GM19463 (cell line): ENCODE measurements around the gene ZSWIM8.
"Not testable (repeated sequence)": the region's sequence is repeated elsewhere in the genome, so short reads cannot be mapped to it uniquely, and the experiment has no call there.

Experiments
- ATAC-seq: cut with Tn5 transposase; IDR thresholded peaks from one replicate; pipeline ENCODE4 v1.9.1; 2021; ENCODE audit warnings: mild to moderate bottlenecking, moderate library complexity; ENCODE audit not compliant: unreplicated experiment

ZSWIM8 gene

DNA sequence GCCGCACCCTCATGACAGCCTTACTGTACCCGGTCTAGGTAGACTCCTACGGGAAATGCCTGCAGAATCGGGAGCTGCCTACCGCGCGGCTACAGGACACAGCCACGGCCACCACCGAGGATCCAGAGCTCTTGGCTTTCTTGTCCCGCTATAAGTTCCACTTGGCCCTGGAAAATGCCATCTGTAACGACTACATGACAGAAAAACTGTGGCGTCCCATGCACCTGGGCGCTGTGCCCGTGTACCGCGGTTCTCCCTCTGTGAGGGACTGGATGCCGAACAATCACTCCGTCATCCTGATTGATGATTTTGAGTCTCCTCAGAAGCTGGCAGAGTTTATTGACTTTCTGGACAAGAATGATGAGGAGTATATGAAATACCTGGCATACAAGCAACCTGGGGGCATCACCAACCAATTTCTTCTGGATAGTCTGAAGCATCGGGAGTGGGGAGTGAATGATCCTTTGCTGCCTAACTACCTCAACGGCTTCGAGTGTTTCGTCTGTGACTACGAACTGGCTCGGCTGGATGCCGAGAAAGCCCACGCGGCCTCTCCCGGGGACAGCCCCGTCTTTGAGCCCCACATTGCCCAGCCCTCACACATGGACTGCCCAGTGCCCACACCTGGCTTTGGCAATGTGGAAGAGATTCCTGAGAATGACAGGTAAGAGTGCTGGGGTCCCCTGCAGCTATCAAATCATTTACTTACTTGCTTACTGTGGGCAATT is 12.1 kb upstream of the ZSWIM8 start:
- ATAC-seq: no peak

- no peak for ATAC-seq
Measured at GRCh38 chr10:73774637-73775036, 10.8 kb upstream of the ZSWIM8 start.

DNA sequence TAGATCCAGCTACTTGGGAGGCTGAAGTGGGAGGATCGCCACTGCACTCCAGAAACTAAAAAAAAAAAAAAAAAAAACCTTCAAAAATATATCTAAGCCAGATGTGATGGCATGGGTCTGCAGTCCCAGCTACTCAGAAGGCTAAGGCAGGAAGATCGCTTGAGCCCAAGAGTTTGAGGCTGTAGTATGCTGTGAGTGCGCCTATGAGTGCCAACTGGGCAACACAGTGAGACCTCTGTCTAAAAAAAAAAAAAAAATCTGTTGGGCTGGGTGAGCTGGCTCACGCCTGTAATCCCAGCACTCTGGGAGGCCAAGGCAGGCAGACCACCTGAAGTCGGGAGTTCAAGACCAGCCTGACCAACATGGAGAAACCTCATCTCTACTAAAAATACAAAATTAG is 6.4 kb upstream of the ZSWIM8 start:
- no peak for ATAC-seq

DNA sequence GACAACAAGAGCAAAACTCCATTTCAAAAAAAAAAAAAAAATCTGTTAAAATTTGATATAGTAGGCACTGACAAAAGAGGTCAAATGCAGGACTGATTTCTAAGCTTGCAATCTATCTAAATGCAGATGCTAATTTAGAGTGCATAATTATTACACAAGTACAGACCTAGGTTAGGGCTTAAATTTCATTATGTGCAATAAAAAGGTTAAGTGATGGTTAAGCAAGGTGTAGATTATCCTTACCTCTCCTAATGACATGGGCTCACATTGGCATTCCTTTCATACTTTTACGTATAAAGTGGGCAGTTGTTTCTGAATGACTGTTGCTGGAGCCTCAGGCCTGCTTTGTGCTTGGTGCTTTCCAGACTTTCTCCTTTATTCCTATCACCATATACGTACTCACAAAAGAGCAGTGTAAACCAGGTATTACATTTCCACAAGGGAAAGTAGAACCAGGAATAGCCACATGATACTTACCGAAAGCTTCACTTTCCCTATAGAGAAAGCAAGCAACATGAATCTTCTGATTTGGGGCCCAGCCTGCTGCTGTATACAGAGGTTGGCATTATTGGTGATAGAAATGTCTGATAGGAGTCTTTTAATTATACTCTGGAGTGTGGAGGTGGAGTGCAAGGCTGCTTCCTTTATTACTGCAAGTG is 5.7 kb upstream of the ZSWIM8 start:
- no peak for ATAC-seq

- ATAC-seq: no peak
Measured at GRCh38 chr10:73780301-73780700, 5.1 kb upstream of the ZSWIM8 start.

DNA sequence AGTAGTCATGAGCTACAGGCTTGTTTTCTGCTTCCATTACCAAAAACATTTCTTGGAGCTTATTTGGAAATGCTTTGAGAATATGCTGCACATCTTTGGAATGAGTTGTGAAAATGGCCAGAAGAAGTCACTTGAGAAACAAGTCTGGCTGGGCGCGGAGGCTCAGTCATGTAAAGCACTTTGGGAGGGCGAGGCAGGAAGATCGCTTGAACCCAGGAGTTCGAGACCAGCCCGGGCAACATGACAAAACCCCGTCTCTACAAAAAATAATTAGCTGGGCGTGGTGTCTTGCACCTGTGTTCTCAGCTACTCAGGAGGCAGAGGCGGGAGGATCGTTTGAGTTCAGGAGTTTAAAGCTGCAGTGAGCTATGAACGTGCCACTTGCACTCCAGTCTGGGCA is 4.4 kb upstream of the ZSWIM8 start:
- no peak for ATAC-seq

DNA sequence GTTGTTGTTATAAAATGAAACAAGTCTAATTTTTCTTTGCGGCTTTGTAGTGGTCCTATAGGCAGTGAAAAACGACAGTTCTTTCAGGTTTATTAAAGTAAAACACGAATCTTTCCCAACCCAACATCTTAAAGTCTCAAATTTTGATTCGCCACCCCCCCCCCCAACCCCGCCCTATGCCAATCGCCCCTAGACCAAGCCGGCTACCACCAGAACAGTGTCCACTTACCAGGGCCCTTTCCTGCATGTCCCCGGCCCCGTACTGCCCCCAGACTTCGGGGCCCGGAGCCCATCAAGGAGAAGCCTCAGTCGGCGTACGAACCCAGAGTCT is 3.9 kb upstream of the ZSWIM8 start:
- no peak for ATAC-seq

DNA sequence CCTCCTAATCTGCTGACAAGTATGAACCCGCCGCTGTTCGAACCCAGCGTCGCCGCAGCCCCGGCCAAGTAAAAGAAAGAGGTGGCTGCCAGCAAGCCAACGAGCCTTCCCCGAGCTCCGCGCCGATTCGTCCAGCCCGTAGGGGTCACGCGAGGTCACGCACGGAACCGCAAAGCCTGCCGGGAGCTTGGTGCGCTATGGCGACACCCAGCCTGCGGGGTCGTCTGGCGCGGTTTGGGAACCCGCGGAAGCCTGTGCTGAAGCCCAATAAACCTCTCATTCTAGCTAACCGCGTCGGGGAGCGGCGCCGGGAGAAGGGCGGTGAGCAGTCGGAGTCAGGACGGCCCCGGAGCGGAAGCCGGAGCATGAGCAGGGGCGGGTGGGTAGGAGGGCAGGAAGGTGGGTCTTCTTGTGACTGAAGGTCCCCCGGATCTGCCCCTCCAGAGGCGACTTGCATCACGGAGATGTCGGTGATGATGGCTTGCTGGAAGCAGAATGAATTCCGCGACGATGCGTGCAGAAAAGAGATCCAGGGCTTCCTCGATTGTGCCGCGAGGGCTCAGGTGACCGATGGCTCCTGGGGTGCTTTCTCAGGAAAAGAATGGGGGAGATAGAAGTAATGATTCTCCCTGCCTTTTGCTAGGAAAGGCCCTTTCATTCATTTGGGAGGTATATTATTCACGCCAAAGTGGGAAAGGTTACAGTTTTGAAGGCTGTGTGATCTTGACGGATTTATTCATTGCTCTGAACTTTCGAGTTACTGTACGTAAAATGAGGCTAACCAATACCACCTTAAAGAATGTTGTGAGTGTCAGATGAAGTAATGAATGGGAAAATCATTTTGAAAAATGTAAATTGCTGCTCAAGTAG is 3.3 kb upstream of the ZSWIM8 start, which contains the start of gene CHCHD1:
TSS of gene CHCHD1 (plus strand) at position 170 of the 870 bp plus-strand sequence. CDS start at position 198, 28 bp downstream.
- peak; percentile 57 for ATAC-seq

DNA sequence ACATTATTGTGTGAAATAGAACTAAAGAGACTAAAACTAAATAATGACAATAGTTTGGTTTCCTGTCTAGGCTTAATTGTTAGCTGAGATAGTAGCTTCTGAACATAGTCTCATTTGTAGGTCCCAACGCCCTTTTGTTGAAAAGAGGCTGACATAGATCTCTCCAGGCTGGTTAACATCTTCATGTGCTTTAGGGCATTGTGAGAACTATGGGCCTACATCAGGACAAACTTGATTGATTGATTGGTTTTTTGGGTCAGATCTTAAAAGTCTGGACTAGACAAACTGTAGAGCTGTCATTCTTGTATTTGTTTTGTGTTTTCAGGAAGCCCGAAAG is 2.7 kb upstream of the ZSWIM8 start:
- ATAC-seq: no peak

GRCh38 chr10:73785721-73786511 is 510 bp downstream of the ZSWIM8 start:
- no peak for ATAC-seq

- ATAC-seq: no peak
Measured at GRCh38 chr10:73786512-73786885, 1.1 kb downstream of the ZSWIM8 start.

- ATAC-seq: not testable (repeated sequence)
Measured at GRCh38 chr10:73787031-73787800, 1.8 kb downstream of the ZSWIM8 start.

- no peak for ATAC-seq
Measured at GRCh38 chr10:73788864-73789658, 3.7 kb downstream of the ZSWIM8 start.

DNA sequence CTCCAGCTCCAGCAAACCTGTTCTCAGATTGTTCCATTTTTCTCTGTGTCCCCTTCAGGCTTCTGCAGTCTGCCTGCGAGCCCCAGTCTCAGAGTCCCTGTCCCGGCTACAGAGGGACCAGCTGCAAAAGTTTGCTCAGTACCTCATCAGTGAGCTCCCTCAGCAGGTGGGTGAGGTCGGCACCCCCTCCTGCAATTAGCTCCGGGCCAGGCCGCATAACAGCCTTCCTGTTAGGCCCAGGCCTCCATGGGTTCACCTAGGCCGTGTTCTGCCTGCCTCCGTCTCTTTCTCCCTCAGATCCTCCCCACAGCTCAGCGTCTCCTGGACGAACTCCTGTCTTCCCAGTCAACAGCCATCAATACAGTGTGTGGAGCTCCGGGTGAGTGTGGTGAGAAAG is 4.3 kb downstream of the ZSWIM8 start:
- ATAC-seq: no peak

DNA sequence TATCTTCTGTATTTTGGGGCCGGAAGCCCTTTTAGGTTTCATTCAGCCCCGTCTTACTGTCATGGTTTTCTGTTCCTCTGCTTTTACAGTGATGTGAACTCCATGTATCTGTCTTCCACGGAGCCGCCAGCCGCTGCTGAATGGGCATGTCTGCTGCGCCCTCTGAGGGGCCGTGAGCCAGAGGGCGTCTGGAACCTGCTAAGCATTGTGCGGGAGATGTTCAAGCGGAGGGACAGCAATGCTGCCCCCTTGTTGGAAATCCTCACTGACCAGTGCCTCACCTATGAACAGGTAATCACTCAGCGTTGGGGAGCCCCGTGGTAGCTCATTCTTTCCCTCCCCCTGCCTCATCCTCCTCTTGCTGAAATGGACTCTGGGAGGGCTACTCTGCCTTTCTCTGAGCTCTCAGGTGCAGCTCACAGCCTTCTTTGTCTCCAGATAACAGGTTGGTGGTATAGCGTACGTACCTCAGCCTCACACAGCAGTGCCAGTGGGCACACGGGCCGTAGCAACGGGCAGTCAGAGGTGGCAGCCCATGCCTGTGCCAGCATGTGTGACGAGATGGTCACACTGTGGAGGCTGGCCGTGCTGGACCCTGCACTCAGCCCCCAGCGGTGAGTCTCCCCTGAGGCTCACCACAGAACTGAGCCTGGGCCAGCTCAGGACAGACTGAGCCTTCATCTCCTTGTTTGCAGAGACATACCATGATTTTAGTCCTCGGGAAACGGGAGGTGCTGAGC is 5.7 kb downstream of the ZSWIM8 start:
- no peak for ATAC-seq

DNA sequence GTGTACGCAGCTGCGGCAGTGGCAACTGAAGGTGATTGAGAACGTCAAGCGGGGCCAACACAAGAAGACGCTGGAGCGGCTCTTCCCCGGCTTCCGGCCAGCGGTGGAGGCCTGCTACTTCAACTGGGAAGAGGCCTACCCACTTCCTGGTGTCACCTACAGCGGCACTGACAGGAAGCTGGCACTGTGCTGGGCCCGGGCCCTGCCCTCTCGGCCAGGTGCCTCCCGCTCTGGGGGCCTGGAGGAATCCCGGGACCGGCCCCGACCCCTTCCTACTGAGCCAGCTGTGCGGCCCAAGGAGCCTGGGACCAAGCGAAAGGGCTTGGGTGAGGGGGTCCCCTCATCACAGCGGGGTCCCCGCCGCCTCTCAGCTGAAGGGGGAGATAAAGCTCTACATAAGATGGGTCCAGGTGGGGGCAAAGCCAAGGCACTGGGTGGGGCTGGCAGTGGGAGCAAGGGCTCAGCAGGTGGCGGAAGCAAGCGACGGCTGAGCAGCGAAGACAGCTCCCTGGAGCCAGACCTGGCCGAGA is 6.5 kb downstream of the ZSWIM8 start:
- no peak for ATAC-seq

DNA sequence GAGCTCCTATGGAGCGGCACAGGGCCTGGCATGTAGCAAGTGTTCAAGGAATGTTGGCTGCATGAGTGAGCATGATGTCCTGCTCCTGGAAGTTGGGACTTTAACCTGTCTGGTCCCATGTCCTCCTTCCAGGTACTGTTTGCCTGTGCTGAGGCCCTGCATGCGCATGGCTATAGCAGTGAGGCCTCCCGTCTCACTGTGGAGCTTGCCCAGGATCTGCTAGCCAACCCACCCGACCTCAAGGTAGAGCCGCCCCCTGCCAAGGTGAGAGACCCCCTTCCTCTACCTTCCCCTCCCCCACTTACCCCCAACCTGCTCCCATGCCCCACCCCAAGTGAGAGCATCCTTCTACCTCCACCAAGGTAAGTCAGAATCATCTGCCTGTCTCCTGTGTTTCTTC is 8.1 kb downstream of the ZSWIM8 start:
- no peak for ATAC-seq

DNA sequence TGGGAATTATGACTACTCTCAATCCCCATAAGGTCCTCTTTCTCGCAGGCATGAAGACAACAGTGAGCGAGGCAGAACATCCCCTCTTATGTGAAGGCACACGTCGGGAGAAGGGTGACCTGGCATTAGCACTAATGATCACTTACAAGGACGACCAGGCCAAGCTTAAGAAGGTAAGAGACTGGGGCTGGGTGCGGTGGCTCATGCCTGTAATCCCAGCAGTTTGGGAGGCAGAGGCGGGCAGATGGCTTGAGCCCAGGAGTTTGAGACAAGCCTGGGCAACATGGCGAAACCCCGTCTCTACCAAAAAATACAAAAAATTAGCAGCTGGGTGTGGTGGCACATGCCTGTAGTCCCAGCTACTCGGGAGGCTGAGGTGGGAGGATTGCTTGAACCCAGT is 10.1 kb downstream of the ZSWIM8 start:
- not testable (repeated sequence) for ATAC-seq

- not testable (repeated sequence) for ATAC-seq
Measured at GRCh38 chr10:73796035-73796434, 10.6 kb downstream of the ZSWIM8 start.
